ENCODE measurements around the gene PTPRCAP. TPM values are rescaled to one million over a fixed set of nuclear protein-coding genes. Genes with fewer than 3 reads are reported as not detected.

PTPRCAP gene
- total and polyA plus RNA-seq, 5 donors from 2014 or later: 291 to 1,084 (median 970) TPM

DNA sequence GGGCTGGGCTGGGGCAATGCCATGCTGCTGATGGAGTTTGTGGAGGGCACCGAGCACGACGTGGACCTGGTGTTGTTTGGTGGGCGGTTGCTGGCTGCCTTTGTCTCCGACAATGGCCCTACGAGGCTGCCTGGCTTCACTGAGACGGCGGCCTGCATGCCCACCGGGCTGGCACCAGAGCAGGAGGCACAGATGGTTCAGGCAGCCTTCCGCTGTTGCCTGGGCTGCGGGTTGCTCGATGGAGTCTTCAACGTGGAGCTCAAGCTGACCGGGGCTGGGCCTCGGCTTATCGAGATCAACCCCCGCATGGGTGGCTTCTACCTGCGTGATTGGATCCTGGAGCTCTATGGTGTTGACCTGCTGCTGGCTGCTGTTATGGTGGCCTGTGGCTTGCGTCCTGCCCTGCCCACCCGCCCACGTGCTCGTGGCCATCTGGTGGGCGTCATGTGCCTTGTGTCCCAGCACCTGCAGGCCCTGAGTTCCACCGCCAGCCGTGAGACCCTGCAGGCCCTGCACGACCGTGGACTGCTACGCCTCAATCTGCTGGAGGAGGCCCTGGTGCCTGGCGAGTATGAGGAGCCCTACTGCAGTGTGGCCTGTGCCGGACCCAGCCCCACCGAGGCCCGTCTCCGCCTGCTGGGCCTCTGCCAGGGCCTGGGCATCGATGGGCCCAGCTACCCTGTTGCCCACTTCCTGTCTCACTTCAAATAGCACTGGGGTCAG is 13.4 kb downstream of the PTPRCAP start:
- Histone ChIP-seq H3K4me3 (ENCODE audit: low read depth, low read length) (no peak overlapping the region), H3K27me3 (ENCODE audit: control insufficient read depth, insufficient read depth, low read length) (no peaks in the 10 kb centered on the region), H3K36me3 (ENCODE audit: control insufficient read depth, insufficient read depth, low read length) (no peaks in the 10 kb centered on the region), H3K27ac (ENCODE audit: insufficient read depth, low read length, poor library complexity, severe bottlenecking) (no peak overlapping the region), H3K9me3 (ENCODE audit: control insufficient read depth in 2 of 2, low read length in 2 of 2) (no peaks in the 10 kb centered on the region), H3K4me1 (ENCODE audit: control insufficient read depth, insufficient read depth, low read length, poor library complexity, severe bottlenecking) (peaks cover 42% of the 10 kb centered on the region)
- Mint-ChIP-seq H3K4me1 (peaks cover 5 to 64% (median 17%) of the 10 kb centered on the region in 4 donors), H3K4me3 (no peak overlapping the region), H3K9me3 (no peaks in the 10 kb centered on the region), H3K27ac (no peak overlapping the region), H3K27me3 (peaks cover 6% of the 10 kb centered on the region), H3K36me3 (no peaks in the 10 kb centered on the region)
- no peak for ATAC-seq (ENCODE audit: low read depth in 2 of 2)
- no peak for DNase-seq

DNA sequence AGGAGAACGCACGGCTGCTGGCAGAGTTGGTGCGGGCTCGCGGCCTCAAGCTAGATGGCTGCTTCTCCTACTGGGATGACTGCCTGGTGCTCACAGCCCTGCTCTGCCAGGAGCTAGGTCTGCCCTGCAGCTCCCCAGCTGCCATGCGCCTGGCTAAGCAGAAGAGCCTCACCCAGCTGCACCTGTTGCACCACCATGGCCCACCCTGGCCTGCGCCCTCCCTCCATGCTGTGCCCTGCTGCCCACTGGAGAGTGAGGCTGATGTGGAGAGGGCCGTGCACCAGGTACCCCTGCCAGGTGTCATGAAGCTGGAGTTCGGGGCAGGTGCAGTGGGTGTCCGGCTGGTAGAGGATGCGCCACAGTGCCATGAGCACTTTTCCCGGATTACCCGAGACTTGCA is 14.0 kb downstream of the PTPRCAP start:
- no peaks in the 10 kb centered on the region for H3K36me3 Mint-ChIP-seq
- H3K27ac Mint-ChIP-seq: no peak overlapping the region
- Histone ChIP-seq H3K27ac (ENCODE audit: insufficient read depth, low read length, poor library complexity, severe bottlenecking) (no peak overlapping the region), H3K9me3 (ENCODE audit: control insufficient read depth in 2 of 2, low read length in 2 of 2) (no peaks in the 10 kb centered on the region), H3K4me1 (ENCODE audit: control insufficient read depth, insufficient read depth, low read length, poor library complexity, severe bottlenecking) (peaks cover 42% of the 10 kb centered on the region), H3K36me3 (ENCODE audit: control insufficient read depth, insufficient read depth, low read length) (no peaks in the 10 kb centered on the region), H3K27me3 (ENCODE audit: control insufficient read depth, insufficient read depth, low read length) (no peaks in the 10 kb centered on the region), H3K4me3 (ENCODE audit: low read depth, low read length) (no peak overlapping the region)
- peaks cover 5 to 65% (median 20%) of the 10 kb centered on the region in 4 donors for H3K4me1 Mint-ChIP-seq
- H3K9me3 Mint-ChIP-seq: no peaks in the 10 kb centered on the region
- no peak for ATAC-seq (ENCODE audit: low read depth in 2 of 2)
- H3K4me3 Mint-ChIP-seq: peak overlapping the region in 1 of 4 donors; percentile 52
- peaks cover 6% of the 10 kb centered on the region for H3K27me3 Mint-ChIP-seq
- DNase-seq: no peak

DNA sequence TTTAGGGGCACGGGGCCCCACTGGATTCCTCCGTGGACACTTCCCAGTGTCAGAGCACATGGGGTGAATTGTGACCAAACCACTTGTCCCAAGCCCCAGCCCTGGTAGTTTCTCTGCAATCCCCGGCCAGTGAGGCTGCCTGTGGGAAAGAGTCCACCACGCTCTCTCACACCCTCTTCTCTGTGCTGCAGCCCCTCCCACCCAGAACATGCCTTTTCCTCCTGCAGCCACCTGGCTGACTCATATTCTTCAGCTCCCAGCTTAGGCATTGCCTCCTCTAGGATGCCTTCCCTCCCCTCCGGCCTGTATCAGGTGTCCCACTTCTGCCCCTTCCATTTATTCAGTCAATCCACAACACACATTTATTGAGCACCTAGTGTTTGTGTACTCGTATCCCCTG is 14.6 kb downstream of the PTPRCAP start:
- H3K4me1 ChIP-seq (ENCODE audit: control insufficient read depth, insufficient read depth, low read length, poor library complexity, severe bottlenecking): peaks cover 46% of the 10 kb centered on the region
- peaks cover under 1 to 66% (median 17%) of the 10 kb centered on the region in 4 donors for H3K4me1 Mint-ChIP-seq

DNA sequence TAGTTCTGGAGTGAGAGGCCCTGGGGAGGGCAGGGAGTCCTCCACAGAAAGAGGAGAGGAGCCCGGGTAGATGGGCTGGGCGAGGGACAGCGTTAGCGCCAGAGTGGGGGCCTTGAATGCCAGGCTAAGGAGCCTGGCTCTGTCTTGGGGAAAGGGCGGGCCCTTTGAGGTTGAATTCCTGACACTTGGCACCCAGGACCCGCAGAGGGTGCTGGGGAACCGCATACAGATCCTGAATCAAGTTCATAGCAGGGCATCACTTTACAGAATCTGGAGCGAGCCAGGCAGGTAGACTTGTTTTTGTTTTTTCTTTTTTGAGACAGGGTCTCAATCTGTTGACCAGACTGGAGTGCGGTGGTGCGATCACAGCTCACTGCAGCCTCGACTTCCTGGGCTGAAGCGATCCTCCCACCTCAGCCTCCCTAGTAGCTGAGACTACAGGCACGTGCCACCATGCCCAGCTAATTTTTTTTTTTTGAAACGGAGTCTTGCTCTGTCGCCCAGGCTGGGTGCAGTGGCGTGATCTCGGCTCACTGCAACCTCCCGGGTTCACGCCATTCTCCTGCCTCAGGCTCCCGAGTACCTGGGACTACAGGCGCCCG is 16.0 kb downstream of the PTPRCAP start:
- Mint-ChIP-seq H3K36me3 (no peaks in the 10 kb centered on the region), H3K27me3 (no peaks in the 10 kb centered on the region), H3K27ac (peak overlapping the region; percentile 82 to 97 (median 86)), H3K9me3 (no peaks in the 10 kb centered on the region), H3K4me3 (peak overlapping the region; percentile 75 to 93 (median 82)), H3K4me1 (peaks cover 4 to 68% (median 19%) of the 10 kb centered on the region in 4 donors)
- Histone ChIP-seq H3K4me1 (ENCODE audit: control insufficient read depth, insufficient read depth, low read length, poor library complexity, severe bottlenecking) (peaks cover 53% of the 10 kb centered on the region), H3K27ac (ENCODE audit: insufficient read depth, low read length, poor library complexity, severe bottlenecking) (peak overlapping the region; percentile 79), H3K9me3 (ENCODE audit: control insufficient read depth in 2 of 2, low read length in 2 of 2) (no peaks in the 10 kb centered on the region), H3K4me3 (ENCODE audit: low read depth, low read length) (no peak overlapping the region), H3K27me3 (ENCODE audit: control insufficient read depth, insufficient read depth, low read length) (no peaks in the 10 kb centered on the region), H3K36me3 (ENCODE audit: control insufficient read depth, insufficient read depth, low read length) (no peaks in the 10 kb centered on the region)
- ATAC-seq (ENCODE audit: low read depth in 2 of 2) (no peak), DNase-seq (no peak)

More for the DNA sequence above, 14.6 kb downstream of the PTPRCAP start:
- DNase-seq (no peak), ATAC-seq (ENCODE audit: low read depth in 2 of 2) (no peak)
- Histone ChIP-seq H3K4me3 (ENCODE audit: low read depth, low read length) (no peak overlapping the region), H3K27ac (ENCODE audit: insufficient read depth, low read length, poor library complexity, severe bottlenecking) (no peak overlapping the region), H3K27me3 (ENCODE audit: control insufficient read depth, insufficient read depth, low read length) (no peaks in the 10 kb centered on the region), H3K9me3 (ENCODE audit: control insufficient read depth in 2 of 2, low read length in 2 of 2) (no peaks in the 10 kb centered on the region), H3K36me3 (ENCODE audit: control insufficient read depth, insufficient read depth, low read length) (no peaks in the 10 kb centered on the region)
- H3K27me3 Mint-ChIP-seq: peaks cover 2% of the 10 kb centered on the region
- H3K9me3 Mint-ChIP-seq: no peaks in the 10 kb centered on the region
- peak overlapping the region in 2 of 4 donors; percentile 52 to 75 for H3K4me3 Mint-ChIP-seq
- no peaks in the 10 kb centered on the region for H3K36me3 Mint-ChIP-seq
- peak overlapping the region in 2 of 3 donors; percentile 41 to 95 for H3K27ac Mint-ChIP-seq

DNA sequence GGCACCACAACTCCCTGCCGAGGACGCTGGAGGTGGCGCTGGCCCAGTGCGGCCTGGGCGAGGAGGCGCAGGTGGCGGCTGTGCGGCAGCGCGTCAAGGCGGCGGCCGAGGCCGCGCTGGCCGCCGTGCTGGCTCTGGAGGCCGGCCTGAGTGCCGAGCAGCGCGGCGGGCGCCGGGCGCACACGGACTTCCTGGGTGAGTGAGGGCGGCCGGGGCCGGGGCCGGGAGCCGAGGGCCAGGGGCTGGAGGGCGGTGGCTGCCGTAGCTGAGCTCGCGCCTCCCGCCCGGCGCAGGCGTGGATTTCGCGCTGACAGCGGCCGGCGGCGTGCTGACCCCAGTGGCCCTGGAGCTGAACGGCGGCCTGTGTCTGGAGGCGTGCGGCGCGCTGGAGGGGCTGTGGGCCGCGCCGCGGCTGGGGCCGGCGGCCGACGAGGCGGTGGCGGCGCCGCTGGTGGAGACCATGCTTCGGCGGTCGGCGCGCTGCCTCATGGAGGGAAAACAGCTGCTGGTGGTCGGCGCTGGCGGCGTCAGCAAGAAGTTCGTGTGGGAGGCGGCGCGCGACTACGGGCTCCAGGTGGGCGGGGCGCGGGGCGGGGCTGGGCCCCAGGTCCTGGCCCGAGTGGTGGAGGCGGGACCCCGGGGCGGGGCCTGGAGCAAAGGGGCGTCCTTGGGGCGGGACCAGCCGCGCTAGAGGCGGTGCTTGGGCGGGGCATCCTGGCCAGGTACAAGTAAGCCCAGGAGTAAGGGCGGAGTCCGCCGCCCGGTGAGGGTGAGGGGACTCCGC is 16.6 kb downstream of the PTPRCAP start:
- H3K27ac ChIP-seq (ENCODE audit: insufficient read depth, low read length, poor library complexity, severe bottlenecking): peak overlapping the region; percentile 79
- H3K4me3 ChIP-seq (ENCODE audit: low read depth, low read length): no peak overlapping the region
- H3K27me3 Mint-ChIP-seq: no peaks in the 10 kb centered on the region
- peak overlapping the region; percentile 82 to 97 (median 86) for H3K27ac Mint-ChIP-seq
- no peaks in the 10 kb centered on the region for H3K36me3 Mint-ChIP-seq
- DNase-seq (peak; percentile 95 to 98 (median 97)), ATAC-seq (ENCODE audit: low read depth in 2 of 2) (peak; percentile 81 to 85)
- H3K9me3 Mint-ChIP-seq: no peaks in the 10 kb centered on the region
- no peaks in the 10 kb centered on the region for H3K36me3 ChIP-seq (ENCODE audit: control insufficient read depth, insufficient read depth, low read length)
- H3K9me3 ChIP-seq (ENCODE audit: control insufficient read depth in 2 of 2, low read length in 2 of 2): no peaks in the 10 kb centered on the region
- peak overlapping the region; percentile 85 to 93 (median 88) for H3K4me3 Mint-ChIP-seq
- peaks cover 4 to 72% (median 25%) of the 10 kb centered on the region in 4 donors for H3K4me1 Mint-ChIP-seq
- peaks cover 60% of the 10 kb centered on the region for H3K4me1 ChIP-seq (ENCODE audit: control insufficient read depth, insufficient read depth, low read length, poor library complexity, severe bottlenecking)
- H3K27me3 ChIP-seq (ENCODE audit: control insufficient read depth, insufficient read depth, low read length): no peaks in the 10 kb centered on the region

DNA sequence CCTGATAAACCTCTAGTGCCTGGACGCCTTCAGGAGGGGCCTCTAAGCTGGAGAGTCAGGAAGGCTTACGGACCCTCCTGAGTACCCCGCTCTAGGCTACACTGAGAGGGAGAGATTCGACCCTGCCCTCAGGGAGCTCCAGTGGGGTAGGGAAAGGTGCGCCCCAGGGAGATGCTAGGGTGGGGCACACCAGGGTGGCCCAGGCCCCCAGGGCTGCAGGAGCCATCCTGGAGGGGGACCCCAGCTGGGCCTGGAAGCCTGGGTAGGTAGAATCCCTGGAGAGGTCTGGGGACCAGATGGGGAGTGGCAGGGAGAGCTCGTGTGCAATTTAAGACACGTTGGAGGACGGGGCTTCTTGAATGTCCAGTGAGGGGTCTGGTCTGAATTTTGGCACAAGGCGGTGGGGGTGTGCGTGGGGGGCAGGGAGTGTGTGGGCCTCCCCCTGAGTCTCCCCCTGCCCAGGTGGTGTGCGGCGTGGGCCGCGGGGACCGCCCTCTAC is 17.3 kb downstream of the PTPRCAP start:
- peak overlapping the region; percentile 37 for H3K4me3 ChIP-seq (ENCODE audit: low read depth, low read length)
- DNase-seq (no peak), ATAC-seq (ENCODE audit: low read depth in 2 of 2) (no peak)
- H3K27ac ChIP-seq (ENCODE audit: insufficient read depth, low read length, poor library complexity, severe bottlenecking): peak overlapping the region; percentile 79
- Mint-ChIP-seq H3K4me1 (peaks cover 4 to 68% (median 26%) of the 10 kb centered on the region in 4 donors), H3K4me3 (peak overlapping the region; percentile 85 to 93 (median 88)), H3K27ac (peak overlapping the region; percentile 60 to 93 (median 74)), H3K36me3 (no peaks in the 10 kb centered on the region), H3K27me3 (no peaks in the 10 kb centered on the region), H3K9me3 (no peaks in the 10 kb centered on the region)
- no peaks in the 10 kb centered on the region for H3K36me3 ChIP-seq (ENCODE audit: control insufficient read depth, insufficient read depth, low read length)
- H3K9me3 ChIP-seq (ENCODE audit: control insufficient read depth in 2 of 2, low read length in 2 of 2): no peaks in the 10 kb centered on the region
- peaks cover 63% of the 10 kb centered on the region for H3K4me1 ChIP-seq (ENCODE audit: control insufficient read depth, insufficient read depth, low read length, poor library complexity, severe bottlenecking)
- no peaks in the 10 kb centered on the region for H3K27me3 ChIP-seq (ENCODE audit: control insufficient read depth, insufficient read depth, low read length)

DNA sequence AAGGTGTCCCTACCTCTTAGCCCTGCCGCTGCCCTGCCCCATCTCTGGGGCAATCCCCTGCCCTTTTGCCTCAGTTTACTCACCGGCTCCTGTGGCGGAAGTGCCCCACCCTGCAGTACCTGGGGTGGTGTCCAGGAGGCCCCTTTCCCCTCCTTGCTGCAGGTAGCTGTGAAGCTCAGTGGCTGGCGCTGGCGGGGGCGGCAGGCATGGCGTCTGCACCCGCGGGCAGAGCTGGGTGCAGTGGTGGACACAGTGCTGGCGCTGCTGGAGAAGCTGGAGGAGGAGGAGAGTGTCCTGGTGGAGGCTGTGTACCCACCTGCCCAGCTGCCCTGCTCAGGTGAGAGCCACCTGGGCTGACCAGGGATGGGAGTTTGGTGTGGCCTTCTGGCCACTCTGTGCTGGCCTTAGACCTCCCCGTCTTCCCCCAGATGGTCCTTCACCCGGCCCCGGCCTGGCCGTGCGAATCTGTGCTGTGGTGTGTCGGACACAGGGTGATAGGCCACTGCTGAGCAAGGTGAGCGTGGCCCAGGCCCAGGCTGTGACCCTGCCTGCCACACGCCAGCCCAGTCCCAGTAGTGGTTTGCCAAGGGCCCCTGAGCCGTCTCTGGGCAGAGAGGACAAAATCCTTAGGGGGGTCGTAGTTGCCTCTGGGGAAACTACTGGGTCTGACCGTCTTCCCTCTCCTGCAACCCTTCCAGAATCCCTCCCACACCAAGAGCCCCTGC is 18.0 kb downstream of the PTPRCAP start:
- Histone ChIP-seq H3K27me3 (ENCODE audit: control insufficient read depth, insufficient read depth, low read length) (no peaks in the 10 kb centered on the region), H3K4me1 (ENCODE audit: control insufficient read depth, insufficient read depth, low read length, poor library complexity, severe bottlenecking) (peaks cover 69% of the 10 kb centered on the region), H3K36me3 (ENCODE audit: control insufficient read depth, insufficient read depth, low read length) (no peaks in the 10 kb centered on the region), H3K9me3 (ENCODE audit: control insufficient read depth in 2 of 2, low read length in 2 of 2) (no peaks in the 10 kb centered on the region), H3K4me3 (ENCODE audit: low read depth, low read length) (peak overlapping the region; percentile 37), H3K27ac (ENCODE audit: insufficient read depth, low read length, poor library complexity, severe bottlenecking) (peak overlapping the region; percentile 79)
- Mint-ChIP-seq H3K27me3 (no peaks in the 10 kb centered on the region), H3K9me3 (no peaks in the 10 kb centered on the region), H3K4me3 (peak overlapping the region; percentile 85 to 93 (median 88)), H3K36me3 (no peaks in the 10 kb centered on the region), H3K27ac (peak overlapping the region; percentile 74 to 95 (median 93)), H3K4me1 (peaks cover 4 to 69% (median 25%) of the 10 kb centered on the region in 4 donors)
- DNase-seq (no peak), ATAC-seq (ENCODE audit: low read depth in 2 of 2) (no peak)

All from CD4-positive, CD25-positive, alpha-beta regulatory T cell (primary cell).